ENCODE measurements around the gene MKRN2. TPM values are rescaled to one million over a fixed set of nuclear protein-coding genes. Genes with fewer than 3 reads are reported as not detected.
"Not testable (repeated sequence)": the region's sequence is repeated elsewhere in the genome, so short reads cannot be mapped to it uniquely, and the experiment has no call there.

Gene MKRN2
- total and polyA plus RNA-seq, 5 donors from 2014 or later = 24.6 to 61.6 (median 51.1) TPM

DNA sequence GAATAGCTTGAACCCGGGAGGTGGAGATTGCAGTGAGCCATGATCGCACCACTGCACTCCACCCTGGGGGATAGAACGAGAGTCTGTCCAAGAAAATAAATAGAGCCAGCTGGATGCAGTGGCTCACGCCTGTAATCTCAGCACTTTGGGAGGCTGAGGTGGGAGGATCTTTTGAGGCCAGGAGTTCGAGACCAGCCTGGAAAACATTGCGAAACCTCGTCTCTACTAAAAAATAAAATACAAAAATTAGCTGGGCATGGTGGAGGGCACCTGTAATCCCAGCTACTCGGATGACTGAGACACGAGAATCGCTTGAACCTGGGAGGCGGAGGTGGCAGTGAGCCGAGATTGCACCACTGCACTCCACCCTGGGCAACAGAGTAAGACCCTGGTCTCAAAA lies 13.4 kb upstream of the MKRN2 start:
- H3K27me3 Mint-ChIP-seq; H3K27ac Mint-ChIP-seq; H3K4me3 Mint-ChIP-seq; H3K27ac ChIP-seq (ENCODE audit: insufficient read depth, low read length, poor library complexity, severe bottlenecking); H3K4me3 ChIP-seq (ENCODE audit: low read depth, low read length); H3K27me3 ChIP-seq (ENCODE audit: control insufficient read depth, insufficient read depth, low read length); H3K4me1 ChIP-seq (ENCODE audit: control insufficient read depth, insufficient read depth, low read length, poor library complexity, severe bottlenecking); H3K9me3 Mint-ChIP-seq; ATAC-seq (ENCODE audit: low read depth in 2 of 2); H3K36me3 ChIP-seq (ENCODE audit: control insufficient read depth, insufficient read depth, low read length); H3K36me3 Mint-ChIP-seq; H3K4me1 Mint-ChIP-seq; DNase-seq; H3K9me3 ChIP-seq (ENCODE audit: control insufficient read depth in 2 of 2, low read length in 2 of 2): not testable (repeated sequence)

DNA sequence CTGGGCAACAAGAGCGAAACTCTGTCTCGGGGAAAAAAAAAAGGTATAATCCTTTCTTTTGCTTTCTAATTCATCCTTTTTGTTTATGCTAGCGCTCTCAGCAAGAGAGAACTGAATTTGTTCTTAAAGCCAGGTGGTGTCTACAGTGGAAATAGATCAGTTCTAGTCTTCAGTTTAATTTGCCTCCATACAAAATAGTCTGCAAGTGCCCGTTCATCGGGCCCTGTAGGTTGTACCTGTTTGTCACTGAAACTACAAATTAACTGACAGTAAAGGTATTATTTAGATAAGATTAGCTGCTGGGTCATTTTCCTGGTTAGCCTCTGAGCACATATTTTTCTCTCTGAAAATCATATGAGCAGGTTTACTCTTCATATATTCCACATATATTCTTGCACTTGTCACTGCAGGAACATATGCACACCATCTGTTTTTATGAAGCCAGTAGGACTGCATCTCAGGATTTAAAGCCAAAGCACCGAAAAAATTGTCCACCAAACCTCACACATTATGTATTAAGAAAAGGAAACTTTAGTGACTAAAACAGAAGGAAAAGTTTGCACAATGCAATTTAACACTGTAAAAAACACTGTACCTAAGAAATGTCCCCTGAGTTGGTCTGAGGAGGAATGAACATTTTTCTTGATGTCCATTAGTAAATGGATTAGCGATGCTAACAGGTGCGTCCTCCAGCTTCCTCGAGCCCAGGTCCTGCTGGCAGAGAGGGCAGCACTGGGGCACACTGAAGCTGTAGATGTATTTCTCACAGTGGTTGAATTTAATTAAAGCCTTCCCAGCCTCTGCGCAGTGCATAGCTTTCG lies 12.0 kb upstream of the MKRN2 start:
- no peak overlapping the region for H3K27ac ChIP-seq (ENCODE audit: insufficient read depth, low read length, poor library complexity, severe bottlenecking)
- peaks cover under 1% of the 10 kb centered on the region for H3K27me3 Mint-ChIP-seq
- ATAC-seq (ENCODE audit: low read depth in 2 of 2) = no peak

DNA sequence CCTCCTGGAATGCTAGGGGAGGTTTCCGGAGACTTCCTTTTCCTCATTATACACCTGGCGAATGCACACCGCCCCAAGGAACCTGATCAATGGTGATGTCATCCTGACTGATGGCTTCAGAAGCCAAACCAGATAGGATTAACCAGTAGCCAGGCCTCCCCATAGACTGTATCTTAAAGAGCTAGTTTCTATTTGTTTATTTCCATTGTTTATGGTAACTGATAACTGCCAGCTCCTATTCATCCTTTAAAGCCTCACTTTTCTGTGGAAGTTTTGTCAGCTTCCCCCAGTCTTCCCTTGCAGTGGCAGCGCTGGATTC lies 11.5 kb upstream of the MKRN2 start, which contains the start of gene MKRN2OS:
Gene MKRN2OS (minus strand): TSS at position 27 of the 319 bp plus-strand sequence. CDS start 35 bp downstream, outside the sequence.
- no peak for ATAC-seq (ENCODE audit: low read depth in 2 of 2)
- H3K27ac Mint-ChIP-seq = no peak within 1 kb of the TSS

More for the DNA sequence above, 12.0 kb upstream of the MKRN2 start:
- H3K9me3 Mint-ChIP-seq = no peaks in the 10 kb centered on the region
- no peaks in the 10 kb centered on the region for H3K27me3 ChIP-seq (ENCODE audit: control insufficient read depth, insufficient read depth, low read length)
- peaks cover 4% of the 10 kb centered on the region for H3K36me3 Mint-ChIP-seq
- no peak for DNase-seq
- H3K4me1 Mint-ChIP-seq = no peaks in the 10 kb centered on the region
- no peaks in the 10 kb centered on the region for H3K36me3 ChIP-seq (ENCODE audit: control insufficient read depth, insufficient read depth, low read length)
- H3K4me3 ChIP-seq (ENCODE audit: low read depth, low read length) = no peak overlapping the region
- no peaks in the 10 kb centered on the region for H3K4me1 ChIP-seq (ENCODE audit: control insufficient read depth, insufficient read depth, low read length, poor library complexity, severe bottlenecking)
- H3K27ac Mint-ChIP-seq = no peak overlapping the region
- H3K4me3 Mint-ChIP-seq = no peak overlapping the region
- no peaks in the 10 kb centered on the region for H3K9me3 ChIP-seq (ENCODE audit: control insufficient read depth in 2 of 2, low read length in 2 of 2)

DNA sequence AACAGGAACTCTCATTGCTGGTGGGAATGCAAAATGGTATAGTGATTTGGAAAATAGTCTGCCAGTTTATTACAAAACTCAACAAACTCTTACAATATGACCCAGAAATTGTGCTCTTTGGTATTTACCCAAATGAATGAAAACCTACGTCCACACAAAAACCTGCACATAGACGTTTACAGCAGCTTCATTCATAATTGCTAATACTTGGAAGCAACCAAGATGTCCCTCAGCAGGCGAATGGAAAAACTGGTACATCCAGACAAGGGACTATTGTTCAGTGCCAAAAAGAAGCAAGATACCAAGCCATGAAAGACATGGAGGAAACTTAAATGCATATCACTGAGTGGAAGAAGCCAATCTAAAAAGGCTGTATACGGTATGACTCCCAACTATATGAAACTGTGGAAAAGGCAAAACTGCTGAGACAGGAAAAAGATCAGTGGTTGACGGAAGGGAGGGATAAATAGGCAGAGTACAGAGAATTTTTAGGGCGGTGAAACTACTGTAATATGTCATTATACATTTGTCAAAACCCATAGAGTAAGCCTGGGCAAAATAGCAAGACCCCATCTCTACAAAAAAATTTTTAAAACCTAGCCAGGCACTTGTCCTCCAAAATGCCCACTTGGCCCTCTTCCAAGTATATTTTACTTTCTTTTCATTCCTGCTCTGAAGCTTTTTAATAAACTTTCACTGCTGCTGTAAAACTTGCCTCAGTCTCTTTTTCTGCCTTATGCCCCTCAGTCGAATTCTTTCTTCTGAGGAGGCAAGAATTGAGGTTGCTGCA lies 6.7 kb upstream of the MKRN2 start:
- no peaks in the 10 kb centered on the region for H3K36me3 Mint-ChIP-seq
- DNase-seq = no peak
- no peak overlapping the region for H3K27ac ChIP-seq (ENCODE audit: insufficient read depth, low read length, poor library complexity, severe bottlenecking)
- H3K27ac Mint-ChIP-seq = no peak overlapping the region
- H3K36me3 ChIP-seq (ENCODE audit: control insufficient read depth, insufficient read depth, low read length) = no peaks in the 10 kb centered on the region
- H3K9me3 Mint-ChIP-seq = no peaks in the 10 kb centered on the region
- peaks cover 8% of the 10 kb centered on the region for H3K4me1 ChIP-seq (ENCODE audit: control insufficient read depth, insufficient read depth, low read length, poor library complexity, severe bottlenecking)
- peaks cover 0 to 9% (median 3%) of the 10 kb centered on the region in 4 donors for H3K4me1 Mint-ChIP-seq
- H3K27me3 Mint-ChIP-seq = peaks cover 35% of the 10 kb centered on the region
- H3K4me3 Mint-ChIP-seq = no peak overlapping the region
- H3K4me3 ChIP-seq (ENCODE audit: low read depth, low read length) = no peak overlapping the region
- peaks cover 12% of the 10 kb centered on the region for H3K27me3 ChIP-seq (ENCODE audit: control insufficient read depth, insufficient read depth, low read length)
- ATAC-seq (ENCODE audit: low read depth in 2 of 2) = no peak
- no peaks in the 10 kb centered on the region for H3K9me3 ChIP-seq (ENCODE audit: control insufficient read depth in 2 of 2, low read length in 2 of 2)

More for the DNA sequence above, 11.5 kb upstream of the MKRN2 start, which contains the start of gene MKRN2OS:
- H3K27me3 Mint-ChIP-seq = peaks cover 6% of the 10 kb centered on the region
- Histone ChIP-seq H3K4me1 (ENCODE audit: control insufficient read depth, insufficient read depth, low read length, poor library complexity, severe bottlenecking) (no peaks in the 10 kb centered on the region), H3K27me3 (ENCODE audit: control insufficient read depth, insufficient read depth, low read length) (no peaks in the 10 kb centered on the region), H3K36me3 (ENCODE audit: control insufficient read depth, insufficient read depth, low read length) (no peaks in the 10 kb centered on the region), H3K27ac (ENCODE audit: insufficient read depth, low read length, poor library complexity, severe bottlenecking) (no peak within 1 kb of the TSS), H3K9me3 (ENCODE audit: control insufficient read depth in 2 of 2, low read length in 2 of 2) (no peaks in the 10 kb centered on the region), H3K4me3 (ENCODE audit: low read depth, low read length) (no peak within 1 kb of the TSS)
- H3K4me1 Mint-ChIP-seq = no peaks in the 10 kb centered on the region
- H3K4me3 Mint-ChIP-seq = no peak within 1 kb of the TSS
- H3K9me3 Mint-ChIP-seq = no peaks in the 10 kb centered on the region
- no peak for DNase-seq
- peaks cover 4% of the 10 kb centered on the region for H3K36me3 Mint-ChIP-seq

DNA sequence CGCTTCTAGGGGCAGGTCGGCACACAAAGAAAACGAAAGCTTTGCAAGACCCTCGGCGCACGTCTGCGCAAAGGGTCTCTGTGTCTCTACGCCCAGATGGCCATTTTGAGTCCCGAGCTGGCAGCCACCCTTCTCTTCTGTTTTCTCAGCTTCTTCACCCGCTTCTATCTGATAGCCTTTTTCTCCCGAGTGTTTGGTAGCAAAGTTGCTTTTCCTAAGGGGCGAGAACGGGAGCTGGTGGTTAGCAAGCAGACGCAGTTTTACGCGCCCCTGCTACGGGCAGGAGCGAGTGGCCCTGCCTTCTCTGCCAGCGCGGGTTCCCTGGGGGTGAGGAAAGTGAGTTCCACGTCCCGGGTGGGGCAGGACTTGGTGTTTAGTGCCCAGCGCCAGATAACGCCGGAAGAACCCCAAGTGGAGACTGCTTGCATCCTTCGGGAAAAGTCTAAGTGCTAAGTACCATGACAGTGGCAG lies 2.9 kb upstream of the MKRN2 start:
- Histone ChIP-seq H3K27ac (ENCODE audit: insufficient read depth, low read length, poor library complexity, severe bottlenecking) (no peak overlapping the region), H3K4me3 (ENCODE audit: low read depth, low read length) (peak overlapping the region; percentile 62), H3K4me1 (ENCODE audit: control insufficient read depth, insufficient read depth, low read length, poor library complexity, severe bottlenecking) (peaks cover 37% of the 10 kb centered on the region), H3K9me3 (ENCODE audit: control insufficient read depth in 2 of 2, low read length in 2 of 2) (no peaks in the 10 kb centered on the region), H3K27me3 (ENCODE audit: control insufficient read depth, insufficient read depth, low read length) (peaks cover 12% of the 10 kb centered on the region), H3K36me3 (ENCODE audit: control insufficient read depth, insufficient read depth, low read length) (no peaks in the 10 kb centered on the region)
- peaks cover 48% of the 10 kb centered on the region for H3K27me3 Mint-ChIP-seq
- peaks cover 0 to 1% (median 0%) of the 10 kb centered on the region in 7 donors for H3K9me3 Mint-ChIP-seq
- H3K4me1 Mint-ChIP-seq = peaks cover 20 to 37% (median 24%) of the 10 kb centered on the region in 4 donors
- no peaks in the 10 kb centered on the region for H3K36me3 Mint-ChIP-seq
- H3K27ac Mint-ChIP-seq = no peak overlapping the region
- H3K4me3 Mint-ChIP-seq = peak overlapping the region; percentile 67 to 84 (median 78)
- ATAC-seq (ENCODE audit: low read depth in 2 of 2) = no peak
- DNase-seq = peak in 2 of 3 donors; percentile 6 to 18

DNA sequence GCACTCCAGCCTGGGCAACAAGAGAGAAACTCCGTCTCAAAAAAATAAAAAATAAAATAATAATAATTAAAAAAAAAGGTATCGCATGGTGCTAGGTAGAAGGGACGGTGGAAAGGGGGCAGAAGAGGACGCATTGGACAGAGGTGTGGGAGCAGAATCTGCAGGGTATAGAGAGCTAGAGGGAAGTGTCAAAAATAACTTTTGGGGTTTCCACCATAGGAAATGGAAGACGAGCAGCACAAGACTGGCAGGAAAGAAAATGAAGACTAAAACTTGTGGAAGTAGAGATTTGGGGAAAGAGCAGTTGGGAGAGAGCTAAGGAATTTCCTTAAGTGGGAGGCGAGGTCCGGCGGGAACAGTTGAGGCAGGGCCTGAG lies 585 bp upstream of the MKRN2 start:
- Histone ChIP-seq H3K4me3 (ENCODE audit: low read depth, low read length) (peak overlapping the region; percentile 94), H3K9me3 (ENCODE audit: control insufficient read depth in 2 of 2, low read length in 2 of 2) (no peaks in the 10 kb centered on the region), H3K36me3 (ENCODE audit: control insufficient read depth, insufficient read depth, low read length) (no peaks in the 10 kb centered on the region), H3K27ac (ENCODE audit: insufficient read depth, low read length, poor library complexity, severe bottlenecking) (peak overlapping the region; percentile 93), H3K4me1 (ENCODE audit: control insufficient read depth, insufficient read depth, low read length, poor library complexity, severe bottlenecking) (peaks cover 60% of the 10 kb centered on the region), H3K27me3 (ENCODE audit: control insufficient read depth, insufficient read depth, low read length) (peaks cover 10% of the 10 kb centered on the region)
- peak overlapping the region; percentile 90 to 99 (median 94) for H3K4me3 Mint-ChIP-seq
- H3K27ac Mint-ChIP-seq = peak overlapping the region; percentile 95 to 99 (median 96)
- H3K4me1 Mint-ChIP-seq = peaks cover 34 to 60% (median 45%) of the 10 kb centered on the region in 4 donors
- no peak for ATAC-seq (ENCODE audit: low read depth in 2 of 2)
- H3K36me3 Mint-ChIP-seq = no peaks in the 10 kb centered on the region
- DNase-seq = peak in 1 of 3 donors; percentile 4
- peaks cover 0 to 1% (median 0%) of the 10 kb centered on the region in 7 donors for H3K9me3 Mint-ChIP-seq
- H3K27me3 Mint-ChIP-seq = peaks cover 42% of the 10 kb centered on the region

DNA sequence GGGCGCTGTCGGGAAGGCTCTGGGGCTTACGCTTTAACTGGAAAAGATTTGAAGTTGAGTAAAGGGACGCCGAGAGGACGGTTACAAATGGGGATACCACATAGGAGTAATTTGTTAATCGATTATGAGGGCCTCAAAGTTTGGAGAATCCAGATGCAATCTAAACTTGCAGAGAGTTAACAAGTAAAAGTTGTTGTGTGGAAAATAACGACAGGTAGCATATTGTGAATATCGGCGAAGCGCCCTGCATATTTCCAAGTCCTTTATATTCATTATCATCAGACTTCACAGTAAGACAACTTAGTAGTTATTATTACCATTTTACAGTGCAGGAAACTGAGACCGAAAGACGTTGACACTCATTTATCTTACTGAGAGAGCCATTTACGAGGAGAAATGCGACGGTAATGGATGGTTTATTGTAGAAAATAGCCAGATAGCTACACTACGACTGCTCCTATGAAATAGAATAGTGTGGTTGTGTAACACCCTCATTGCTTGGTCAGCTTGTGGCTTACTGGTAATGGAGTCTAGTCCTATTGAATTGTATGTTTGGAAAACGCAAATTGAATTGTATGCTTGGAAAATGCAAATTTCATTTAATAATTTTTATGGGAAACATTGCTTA lies 700 bp downstream of the MKRN2 start:
- peak overlapping the region; percentile 93 for H3K27ac ChIP-seq (ENCODE audit: insufficient read depth, low read length, poor library complexity, severe bottlenecking)
- Mint-ChIP-seq H3K4me3 (peak overlapping the region; percentile 90 to 99 (median 94)), H3K36me3 (no peaks in the 10 kb centered on the region), H3K9me3 (peaks cover 0 to 1% (median 0%) of the 10 kb centered on the region in 7 donors), H3K27ac (peak overlapping the region; percentile 76 to 96 (median 95)), H3K27me3 (peaks cover 34% of the 10 kb centered on the region), H3K4me1 (peaks cover 40 to 73% (median 54%) of the 10 kb centered on the region in 4 donors)
- H3K36me3 ChIP-seq (ENCODE audit: control insufficient read depth, insufficient read depth, low read length) = no peaks in the 10 kb centered on the region
- peak overlapping the region; percentile 94 for H3K4me3 ChIP-seq (ENCODE audit: low read depth, low read length)
- H3K9me3 ChIP-seq (ENCODE audit: control insufficient read depth in 2 of 2, low read length in 2 of 2) = no peaks in the 10 kb centered on the region
- no peak for DNase-seq
- peaks cover 10% of the 10 kb centered on the region for H3K27me3 ChIP-seq (ENCODE audit: control insufficient read depth, insufficient read depth, low read length)
- no peak for ATAC-seq (ENCODE audit: low read depth in 2 of 2)
- H3K4me1 ChIP-seq (ENCODE audit: control insufficient read depth, insufficient read depth, low read length, poor library complexity, severe bottlenecking) = peaks cover 67% of the 10 kb centered on the region

Measured in CD4-positive, CD25-positive, alpha-beta regulatory T cell (primary cell).